Activated naive CD4-positive, alpha-beta T cell treated with anti-CD3 and anti-CD28 coated beads, Interleukin-2, amount 50 U/mL, for 16 hours (primary cell): ENCODE results near the gene SUGCT.
"Not testable (repeated sequence)": the region's sequence is repeated elsewhere in the genome, so short reads cannot be mapped to it uniquely, and the experiment has no call there.

Source experiments
- DNase-seq: peaks from one replicate; pipeline ENCODE4 v3.0.0-alpha.2; 2020

The SUGCT gene

DNA sequence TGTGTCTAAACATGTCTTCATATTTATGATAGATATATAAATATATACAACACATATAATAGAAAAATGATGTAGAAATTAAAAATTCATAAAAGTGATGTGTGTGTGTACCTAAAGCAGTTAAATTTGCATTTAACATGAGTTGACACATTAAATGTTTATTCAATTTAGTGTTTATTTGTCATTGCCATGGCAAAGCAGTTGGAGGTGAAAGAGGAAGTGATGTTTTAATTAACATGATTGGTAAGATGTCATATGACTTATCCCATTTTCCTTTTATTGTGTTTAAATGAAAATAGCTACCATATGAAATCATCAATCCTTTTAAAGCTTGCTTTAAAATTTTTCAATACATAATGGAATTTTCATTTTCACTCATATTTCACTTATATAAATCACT, 452.6 kb downstream of the SUGCT start:
- no peak for DNase-seq

DNA sequence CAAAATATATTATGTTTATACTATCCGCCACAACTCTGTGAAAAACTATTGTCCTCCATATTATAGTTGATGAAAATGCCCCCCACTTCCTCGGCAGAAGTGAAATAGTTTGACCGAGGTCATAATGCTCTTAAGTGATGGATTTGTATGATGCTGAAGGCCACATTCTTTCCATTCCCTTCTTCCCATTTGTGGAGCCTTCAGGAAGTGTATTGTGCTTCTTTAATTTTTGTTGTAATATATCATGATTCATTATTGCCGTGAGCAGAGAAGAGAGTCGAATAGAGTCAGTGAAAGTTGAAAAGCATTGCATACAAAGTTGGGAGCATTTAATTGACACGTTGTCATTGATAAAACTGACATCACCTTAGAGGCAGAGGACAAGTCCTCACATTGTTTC, 460.3 kb downstream of the SUGCT start:
- no peak for DNase-seq

DNA sequence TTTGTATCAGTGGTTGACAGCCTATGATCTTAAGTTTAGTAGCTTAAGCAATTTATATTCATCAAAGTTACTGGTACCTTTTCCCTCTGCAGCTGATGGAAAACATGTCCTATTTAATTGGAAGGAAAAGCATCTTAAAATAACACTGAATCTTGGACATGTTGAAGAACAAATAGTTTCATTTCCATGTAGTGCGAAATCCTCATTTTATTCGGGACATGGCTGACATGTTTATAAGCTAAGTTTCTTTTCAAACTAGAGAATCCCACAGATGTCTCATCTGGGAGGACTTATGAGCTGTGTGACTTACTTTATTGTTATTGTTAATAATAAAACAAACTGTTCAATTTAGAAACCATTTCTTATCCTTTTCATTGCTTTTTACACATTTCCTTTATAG, 461.0 kb downstream of the SUGCT start:
- DNase-seq: no peak

DNA sequence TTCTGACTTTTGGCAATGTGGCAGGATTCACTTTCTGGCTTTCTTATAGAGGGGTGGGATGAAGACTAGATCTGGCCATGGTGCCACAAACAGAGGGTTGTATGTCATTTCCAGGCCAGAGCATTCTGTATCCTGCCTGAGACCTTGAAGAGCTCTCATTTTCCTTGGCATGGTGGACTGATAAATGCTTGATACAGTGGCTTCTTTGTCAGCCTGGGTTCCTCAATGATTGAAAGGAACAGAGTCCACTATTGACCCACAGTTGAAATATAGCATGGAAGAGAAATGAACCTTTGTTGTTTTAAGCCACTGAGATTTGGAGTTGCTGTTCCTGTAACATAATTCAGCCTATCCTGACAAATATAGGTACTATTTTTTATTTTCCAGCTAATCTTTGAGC, 462.7 kb downstream of the SUGCT start:
- DNase-seq: no peak

DNA sequence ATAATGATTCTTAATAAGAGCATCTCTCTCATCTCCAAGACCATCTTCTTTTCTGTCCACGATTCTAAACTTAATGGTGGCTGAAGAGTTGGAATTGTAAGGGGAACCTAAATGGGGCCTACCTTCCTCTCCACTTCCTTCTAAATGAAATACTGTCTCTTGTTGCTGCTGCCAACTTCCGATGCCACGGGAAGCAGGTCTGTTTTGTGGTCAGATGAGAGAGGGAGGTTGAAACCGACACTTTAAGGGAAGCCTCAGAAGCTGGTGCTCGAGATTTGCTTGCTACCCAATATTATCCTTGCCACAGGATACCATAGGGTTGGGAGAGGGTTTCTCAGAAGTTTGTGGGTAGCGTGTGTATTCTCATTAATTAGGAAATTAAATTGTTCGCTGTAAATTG, 464.1 kb downstream of the SUGCT start:
- no peak for DNase-seq

DNA sequence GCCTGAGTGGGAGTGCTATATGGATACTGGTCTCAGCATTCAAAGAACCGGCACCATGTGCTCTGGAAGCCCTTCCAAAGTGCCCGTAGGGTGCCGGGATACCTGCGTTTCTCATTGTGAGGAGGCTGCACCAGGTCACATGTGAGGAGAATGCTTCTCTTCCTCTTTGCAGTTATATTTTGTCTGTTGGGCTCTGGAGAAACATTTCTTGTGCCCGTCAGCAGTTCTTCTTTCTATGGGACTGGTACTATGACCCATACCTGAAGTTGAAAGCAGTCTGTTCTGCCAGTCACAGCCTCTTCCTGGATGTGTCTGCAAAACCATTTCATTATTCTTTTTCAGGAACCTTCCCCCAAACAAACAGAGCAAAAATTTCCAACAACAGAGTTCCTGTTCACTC, 465.0 kb downstream of the SUGCT start:
- DNase-seq: no peak

DNA sequence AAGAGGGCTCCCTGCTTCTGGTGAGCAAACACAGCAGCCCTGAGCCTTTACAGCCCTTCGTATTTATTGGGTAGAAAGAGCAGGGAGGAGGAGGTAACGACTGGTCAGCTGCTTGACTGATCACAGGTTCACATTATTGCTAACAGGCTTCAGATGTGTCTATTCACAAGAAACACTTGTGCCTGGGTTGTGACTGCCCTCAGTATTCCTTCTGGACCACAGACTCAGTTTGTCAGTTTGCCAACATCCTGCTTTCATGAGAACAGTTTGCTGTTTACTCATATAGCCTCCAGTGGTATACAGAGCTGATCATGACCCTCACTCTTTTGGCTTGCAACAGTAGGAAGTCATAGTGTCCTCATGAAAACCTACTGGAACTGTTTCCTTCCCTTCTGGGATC, 467.5 kb downstream of the SUGCT start:
- not testable (repeated sequence) for DNase-seq

DNA sequence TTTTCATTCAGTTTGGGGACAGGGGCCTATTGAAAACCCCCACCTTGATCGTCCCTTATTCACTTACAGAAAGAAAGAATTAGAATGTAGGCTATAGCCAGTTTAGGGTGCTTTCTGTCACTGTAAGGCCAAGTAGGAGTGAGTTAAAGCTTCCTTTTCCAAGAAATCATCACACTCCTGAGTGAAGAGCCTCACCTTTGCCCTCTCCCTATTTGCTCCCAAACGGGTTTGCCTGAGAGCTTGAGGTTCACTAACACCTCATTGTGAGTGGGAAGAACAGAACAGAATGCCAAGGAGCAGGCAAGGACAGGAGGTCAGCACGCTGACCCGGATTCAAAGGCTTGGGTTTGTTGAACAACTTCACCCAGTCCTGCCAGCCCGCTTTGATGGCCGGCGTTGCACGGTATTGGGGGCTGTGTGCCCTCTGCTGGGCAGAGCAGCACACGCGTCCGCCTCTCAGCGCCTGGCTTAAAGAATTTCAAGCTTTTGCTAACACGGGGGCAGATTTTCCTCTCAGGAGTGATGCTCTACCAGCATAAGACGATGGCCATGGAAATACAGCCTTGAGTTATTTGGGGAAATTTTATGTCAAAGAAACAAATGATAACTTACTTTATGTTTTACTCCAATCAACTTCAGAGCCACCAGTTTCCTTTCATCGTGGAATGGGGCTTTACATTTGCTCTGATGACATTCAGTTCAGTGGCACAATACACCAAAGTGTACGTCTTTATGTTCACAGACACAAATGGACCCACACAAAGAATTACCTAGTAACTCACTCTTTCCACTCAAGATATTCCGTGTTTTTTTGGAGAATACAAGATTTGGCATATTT, 470.0 kb downstream of the SUGCT start:
- no peak for DNase-seq

DNA sequence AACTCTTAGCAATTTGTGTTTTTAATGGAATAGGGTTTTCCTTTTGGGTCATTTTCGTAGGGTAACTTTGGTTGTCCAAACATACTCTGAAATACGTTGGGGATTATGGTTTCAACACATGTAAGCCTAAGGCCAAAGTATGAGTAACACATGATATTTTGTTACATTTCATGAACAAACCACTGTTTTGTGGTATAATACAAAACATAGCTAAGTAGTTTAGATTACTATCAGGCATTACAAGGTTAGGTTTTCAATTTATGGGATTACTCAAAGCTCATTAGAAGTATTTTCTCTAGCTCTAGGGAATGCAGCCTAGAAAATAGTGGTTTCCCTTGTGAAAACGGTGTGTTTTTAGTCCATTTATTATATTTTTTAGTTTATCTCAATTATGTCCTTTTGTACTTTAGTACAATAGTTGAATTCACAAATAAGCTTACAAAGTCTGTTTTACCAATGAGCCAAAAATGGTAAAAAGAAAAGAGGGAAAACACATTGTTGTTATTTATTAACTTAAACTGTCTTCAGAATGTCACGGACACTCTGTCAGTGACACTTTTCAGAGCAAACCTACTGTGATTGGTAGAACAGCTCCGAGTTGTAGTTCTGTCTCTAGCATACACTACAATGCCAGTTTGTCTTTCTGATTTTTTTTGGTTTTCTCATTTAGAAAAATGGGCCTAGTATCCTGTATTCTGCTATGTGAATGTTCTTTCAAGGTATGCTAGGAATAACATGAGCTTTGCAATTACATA, 473.7 kb downstream of the SUGCT start:
- DNase-seq: no peak

DNA sequence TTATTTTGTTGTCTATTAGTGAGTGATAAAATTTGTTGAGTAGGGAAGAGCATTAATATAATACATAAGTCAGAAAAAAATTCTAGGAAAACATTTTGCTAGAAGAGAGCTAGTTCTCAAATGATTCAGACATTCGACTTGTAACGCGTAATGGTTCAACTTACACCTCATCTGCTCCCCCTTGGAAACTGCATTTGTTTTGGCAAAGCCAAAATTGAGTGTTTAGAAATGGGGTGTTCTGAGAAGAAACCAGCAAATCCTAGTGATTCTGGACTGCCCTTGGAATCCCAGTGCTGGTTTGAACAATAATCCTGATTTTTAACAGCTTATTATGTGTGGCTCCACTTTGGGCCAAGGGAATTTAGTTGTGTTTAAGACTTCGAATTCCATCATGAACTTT, 475.7 kb downstream of the SUGCT start:
- DNase-seq: no peak

DNA sequence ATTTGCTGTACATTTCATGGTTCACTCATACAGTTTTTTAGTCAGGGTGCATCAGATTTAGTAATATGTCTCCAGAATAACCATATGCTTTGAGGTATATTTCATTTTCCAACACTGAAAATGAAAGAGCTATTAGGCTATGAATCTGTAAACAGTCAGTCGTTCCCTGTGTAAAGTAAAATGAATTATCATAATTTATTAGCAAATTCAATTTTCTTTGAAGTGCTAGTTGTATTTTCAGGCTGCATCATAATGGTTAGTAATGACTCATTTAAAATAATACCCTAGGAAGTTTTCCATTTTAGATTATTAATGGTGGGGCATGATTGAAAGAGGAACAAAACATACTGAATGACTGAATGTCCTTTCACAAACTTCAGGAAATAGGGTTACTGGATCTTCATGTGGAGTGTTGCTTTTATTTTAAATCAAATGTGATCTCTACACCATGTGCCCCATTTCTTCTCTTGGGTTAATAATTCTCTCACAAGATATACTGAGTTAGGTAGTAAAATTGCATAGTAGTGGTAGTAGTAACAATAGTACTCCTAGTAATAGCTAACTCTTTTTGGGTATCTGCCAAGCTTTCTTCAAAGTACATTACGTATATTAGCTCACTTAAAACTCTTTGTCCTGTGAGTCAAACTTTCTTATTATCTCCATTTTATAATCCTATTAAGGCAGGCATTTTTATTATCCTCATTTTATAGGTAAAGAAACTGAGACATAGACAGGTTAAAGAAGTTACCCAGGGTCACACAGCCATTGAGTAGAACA, 476.5 kb downstream of the SUGCT start:
- no peak for DNase-seq

DNA sequence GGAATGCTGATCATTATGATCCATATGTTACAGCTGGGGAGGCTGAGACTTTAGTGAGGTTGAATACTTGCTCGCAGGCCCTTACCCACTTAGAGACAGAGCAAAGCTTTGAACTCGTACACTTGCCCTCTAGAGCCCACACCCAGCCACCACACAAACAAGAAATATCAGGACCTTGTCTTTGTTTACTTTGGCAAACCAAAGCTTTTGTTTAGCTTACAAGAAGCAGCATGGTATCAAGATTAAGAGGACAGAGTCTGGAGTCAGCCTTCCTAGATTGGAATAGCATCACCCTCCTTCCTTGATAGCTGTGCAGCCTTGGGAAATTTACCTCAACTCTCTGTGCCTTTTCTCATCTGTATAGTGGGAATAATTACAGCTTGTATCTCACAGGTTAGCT, 477.5 kb downstream of the SUGCT start:
- no peak for DNase-seq

DNA sequence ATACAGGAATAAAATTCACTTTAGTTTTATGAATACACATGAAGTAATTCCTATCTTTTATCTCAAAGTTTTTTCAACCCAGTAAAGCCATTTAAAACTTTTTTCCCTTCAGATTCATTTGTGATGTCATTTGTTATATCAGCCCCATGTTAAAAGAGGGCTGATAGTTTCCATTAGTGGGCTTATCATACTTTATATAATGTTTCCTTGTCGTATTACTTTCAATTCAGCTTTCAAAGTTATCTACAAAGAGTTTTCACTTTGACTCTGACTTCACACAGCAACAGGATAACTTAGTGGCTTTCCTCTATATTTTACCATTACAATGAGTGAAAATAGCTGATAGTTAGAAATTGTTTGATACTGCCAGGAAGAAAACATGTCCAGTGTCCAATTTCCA, 484.8 kb downstream of the SUGCT start:
- DNase-seq: no peak

DNA sequence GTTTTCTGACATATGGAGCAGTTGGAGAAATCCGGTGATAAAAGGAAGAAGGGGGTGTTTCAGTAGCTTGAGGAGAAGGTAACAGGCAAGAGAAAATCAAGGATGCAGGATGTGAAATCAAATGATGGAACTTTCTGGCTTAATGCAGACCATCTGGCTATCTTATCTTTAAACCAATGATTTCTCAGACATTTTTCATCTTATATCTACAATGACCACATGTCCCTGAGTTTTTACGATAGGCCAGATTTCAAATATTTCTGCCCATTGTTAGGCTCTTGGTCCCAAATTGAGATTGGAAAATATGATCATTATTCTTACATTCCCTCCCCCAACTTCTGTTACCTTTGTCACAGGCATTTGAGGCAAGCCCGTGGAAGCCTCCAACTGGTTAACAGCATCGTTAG, 486.8 kb downstream of the SUGCT start:
- no peak for DNase-seq

DNA sequence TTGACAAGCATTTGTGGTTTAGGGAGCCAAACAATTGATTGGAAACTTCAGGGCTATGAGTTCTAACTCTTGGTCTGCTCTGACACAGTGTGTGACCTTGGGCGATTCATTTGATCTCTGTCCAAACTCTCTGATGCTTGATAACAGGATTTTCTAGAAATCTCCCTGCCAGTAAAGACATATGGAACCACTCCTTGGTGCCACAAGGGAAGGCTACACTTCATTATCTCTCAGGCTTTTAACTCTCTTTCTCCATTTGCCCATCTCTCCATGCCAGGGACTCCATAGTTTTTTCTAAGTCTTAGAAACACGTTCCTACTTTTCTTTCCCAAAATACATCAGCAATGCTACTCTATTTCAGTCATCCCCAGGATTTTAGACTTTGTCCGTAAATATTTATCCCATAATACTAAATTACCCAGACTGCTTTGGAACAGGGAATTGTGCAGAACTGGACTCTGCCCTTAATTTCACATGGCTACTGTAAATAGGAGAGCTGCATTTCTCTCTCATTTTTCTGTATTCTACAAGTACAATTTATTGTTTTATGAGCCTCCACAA, 488.2 kb downstream of the SUGCT start:
- DNase-seq: no peak

DNA sequence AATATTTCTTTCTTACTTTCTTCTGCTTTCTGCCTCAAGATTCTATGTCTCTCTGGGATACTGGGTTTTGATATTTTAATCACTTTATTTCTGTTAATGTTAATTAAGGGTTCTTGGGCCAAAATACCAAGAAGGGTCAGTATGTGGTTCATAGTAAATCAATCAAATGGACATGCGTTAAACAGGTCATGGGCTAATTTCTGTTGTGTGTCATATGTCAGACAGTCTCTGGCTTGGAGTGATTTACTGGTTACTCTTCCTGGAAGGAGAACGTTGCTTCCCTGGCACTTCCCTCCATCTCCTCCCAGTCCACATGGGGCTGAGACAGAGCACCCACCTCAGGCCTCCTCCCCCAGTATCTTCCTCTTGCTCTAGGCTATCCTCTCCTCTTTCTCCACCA, 489.1 kb downstream of the SUGCT start:
- no peak for DNase-seq

DNA sequence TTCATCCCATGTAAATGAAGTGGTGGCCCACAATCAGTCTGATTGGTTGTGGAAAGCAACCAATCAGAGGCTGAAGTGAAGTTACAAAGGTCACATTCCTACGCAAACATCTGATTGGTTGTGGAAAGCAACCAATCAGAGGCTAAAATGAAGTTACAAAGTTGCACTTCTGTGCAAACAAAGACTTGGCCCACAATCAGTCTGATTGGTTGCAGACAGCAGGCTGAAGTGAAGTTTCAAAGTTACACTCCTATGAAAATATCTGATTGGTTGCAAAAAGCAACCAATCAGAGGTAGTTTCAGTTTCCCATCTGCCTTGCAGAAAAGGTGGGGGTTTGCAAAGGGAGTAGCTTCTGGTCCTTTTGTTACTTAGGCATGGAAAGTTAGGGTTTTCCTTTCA, 492.6 kb downstream of the SUGCT start:
- not testable (repeated sequence) for DNase-seq

DNA sequence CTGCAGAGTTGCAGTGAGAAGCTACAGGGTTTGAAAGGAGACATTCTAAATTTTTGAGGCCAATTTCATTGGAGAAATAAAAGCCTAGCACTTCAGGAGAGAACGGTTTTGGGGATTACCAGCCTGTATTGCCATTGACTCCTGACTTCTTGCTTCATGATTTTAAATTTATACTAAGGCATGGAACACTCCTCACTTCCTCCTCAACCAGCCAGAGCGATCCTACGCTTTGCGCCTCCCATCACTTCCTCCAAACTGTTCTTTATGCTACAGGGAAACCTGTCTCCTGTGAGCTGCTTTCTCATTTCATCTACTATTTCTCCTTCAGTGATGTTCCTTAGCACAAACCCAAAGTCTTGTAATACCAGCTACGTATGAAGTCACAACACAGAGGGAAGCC, 495.1 kb downstream of the SUGCT start:
- DNase-seq: no peak

DNA sequence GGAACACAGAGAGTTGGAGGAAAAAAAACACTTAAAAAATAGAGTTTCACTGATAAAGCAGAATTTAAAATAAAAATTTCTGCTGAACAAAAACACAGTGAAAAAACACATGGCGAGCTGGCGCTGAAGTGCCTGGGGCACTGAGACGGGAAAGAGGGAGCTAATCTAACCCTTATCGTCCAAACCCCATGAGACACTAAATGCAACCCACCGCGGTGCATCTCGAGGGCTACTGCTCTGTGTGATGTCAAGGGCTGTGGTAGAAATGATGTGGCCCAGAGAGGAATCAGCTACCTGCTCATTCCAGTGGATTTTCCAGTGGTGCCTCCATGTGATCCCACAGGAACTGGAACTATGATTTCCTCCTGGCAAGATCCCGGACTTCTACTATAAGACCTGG, 499.3 kb downstream of the SUGCT start:
- DNase-seq: no peak

DNA sequence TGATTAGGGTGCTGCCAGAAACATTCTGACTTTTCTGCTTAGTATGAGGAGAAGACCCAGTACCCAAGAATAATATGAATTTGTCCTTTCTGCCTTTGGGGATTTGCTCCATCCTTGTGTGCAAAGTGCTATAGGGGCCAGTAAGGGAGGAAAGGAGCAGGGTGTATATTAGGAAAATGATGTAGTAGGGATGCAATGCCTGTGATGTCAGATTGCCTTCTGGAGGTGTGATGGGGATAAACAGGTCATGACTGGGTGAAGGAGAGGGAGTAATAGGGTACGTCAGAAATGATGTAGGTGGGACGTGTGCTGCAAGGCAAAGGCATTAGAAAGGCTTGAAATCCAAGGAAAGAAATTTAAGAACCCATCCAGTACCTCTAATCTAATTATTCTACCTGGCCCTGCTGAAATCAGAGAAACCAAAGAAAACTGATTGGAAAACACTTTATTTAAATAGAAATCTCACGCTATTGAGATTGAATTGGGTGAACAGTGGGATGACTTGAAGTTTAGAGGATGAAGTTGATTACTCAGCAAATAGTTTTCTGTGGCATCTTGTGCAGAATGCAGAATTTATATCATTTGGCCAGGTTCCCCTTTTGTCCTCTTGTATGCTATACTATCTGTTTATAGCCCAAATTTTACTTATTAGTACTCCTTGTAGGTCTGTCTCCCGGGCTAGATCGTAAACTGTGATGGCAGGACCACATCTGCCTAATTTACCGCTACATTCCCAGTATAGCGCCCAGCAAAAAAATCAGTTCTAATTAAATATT, 503.9 kb downstream of the SUGCT start:
- DNase-seq: no peak

DNA sequence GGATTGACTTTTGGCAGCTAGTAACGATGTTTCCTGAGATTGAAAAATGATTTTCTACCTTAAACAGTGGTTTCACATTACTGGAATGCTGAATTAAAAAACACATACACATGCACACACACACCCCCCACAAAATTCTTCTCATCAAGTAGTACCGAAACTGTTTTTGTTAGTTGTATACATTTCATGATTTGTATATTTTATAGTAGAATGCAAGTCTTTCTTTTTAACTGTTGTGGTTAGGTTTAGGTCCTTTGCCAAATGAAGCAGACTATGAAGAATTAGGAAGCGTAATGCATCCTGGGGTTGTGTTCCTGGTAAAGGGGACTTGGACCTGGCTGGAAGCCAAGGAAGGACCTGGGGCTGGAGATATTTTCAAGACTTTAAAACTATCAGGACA, 505.8 kb downstream of the SUGCT start:
- DNase-seq: no peak

DNA sequence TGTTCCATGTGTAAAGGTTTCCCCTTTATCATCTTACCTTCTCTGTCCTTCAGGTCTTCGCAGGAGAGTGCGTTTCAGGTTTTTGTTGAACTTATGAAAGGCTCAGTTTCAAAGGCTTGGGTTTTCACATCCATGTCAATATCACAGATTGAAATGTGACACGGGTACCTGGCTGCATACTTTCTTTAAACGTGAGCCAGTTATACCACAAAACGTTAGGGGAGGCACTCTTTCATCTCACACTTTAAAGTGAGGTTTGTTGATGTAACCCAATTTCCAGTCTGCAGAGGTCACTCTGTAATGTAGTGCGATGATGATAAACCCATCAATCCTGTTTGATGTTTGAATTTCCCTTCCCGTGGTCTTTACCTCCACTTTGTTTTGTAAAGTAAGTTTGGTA, 506.9 kb downstream of the SUGCT start:
- DNase-seq: no peak

DNA sequence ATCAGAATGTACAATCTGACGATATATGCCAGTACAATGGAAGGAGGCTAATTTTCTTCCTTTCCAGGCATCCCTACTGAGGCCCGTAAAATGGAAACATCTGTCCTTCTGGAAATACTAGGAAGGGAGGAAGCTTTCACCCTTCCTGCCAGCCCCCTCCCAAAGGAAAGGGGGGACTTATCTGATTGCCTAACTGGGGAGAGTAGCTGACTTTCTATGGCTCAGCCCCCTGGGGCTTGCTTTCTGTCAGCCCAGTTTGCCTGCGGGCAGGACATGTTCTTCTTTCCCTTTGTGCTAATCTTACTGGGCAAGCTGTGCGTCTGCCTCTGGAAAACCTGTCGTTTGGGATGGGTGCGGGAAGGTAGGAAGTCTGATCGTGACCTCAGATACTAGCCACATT, 508.9 kb downstream of the SUGCT start:
- no peak for DNase-seq
